ENCODE data around the gene SLC12A3. TPM values are rescaled to one million over a fixed set of nuclear protein-coding genes. Genes with fewer than 3 reads are reported as not detected.
A peak's percentile ranks its signal among the peaks of the same experiment; 100 is the strongest.

Gene SLC12A3
- total RNA-seq, 1 experiment from 2014 or later, result not detected

GRCh38 chr16:56935201-56935600, 70.2 kb downstream of the SLC12A3 start:
- Histone ChIP-seq H3K9me3 (no peaks in the 10 kb centered on the region), H3K4me3 (peak overlapping the region; percentile 13; the same call in 1 of the 2 replicates), H3K36me3 (peaks cover 80% of the 10 kb centered on the region), H3K27me3 (no peaks in the 10 kb centered on the region)
- no peak for DNase-seq

GRCh38 chr16:56936491-56936890, 71.5 kb downstream of the SLC12A3 start:
- no peak overlapping the region for H3K4me3 ChIP-seq
- no peaks in the 10 kb centered on the region for H3K9me3 ChIP-seq
- peaks cover 93% of the 10 kb centered on the region for H3K36me3 ChIP-seq
- no peak for DNase-seq
- no peaks in the 10 kb centered on the region for H3K27me3 ChIP-seq

GRCh38 chr16:56936950-56937349, 71.9 kb downstream of the SLC12A3 start:
- no peaks in the 10 kb centered on the region for H3K27me3 ChIP-seq
- H3K9me3 ChIP-seq, result no peaks in the 10 kb centered on the region
- H3K4me3 ChIP-seq, result no peak overlapping the region
- no peak for DNase-seq
- H3K36me3 ChIP-seq, result peaks cover 97% of the 10 kb centered on the region

GRCh38 chr16:56938664-56939513, 73.9 kb downstream of the SLC12A3 start:
- H3K36me3 ChIP-seq, result peaks cover 98% of the 10 kb centered on the region
- H3K27me3 ChIP-seq, result no peaks in the 10 kb centered on the region
- no peak for DNase-seq
- no peaks in the 10 kb centered on the region for H3K9me3 ChIP-seq
- H3K4me3 ChIP-seq, result no peak overlapping the region

- H3K9me3 ChIP-seq, result no peaks in the 10 kb centered on the region
- peaks cover 100% of the 10 kb centered on the region for H3K36me3 ChIP-seq
- no peak overlapping the region for H3K4me3 ChIP-seq
- DNase-seq, result no peak
- H3K27me3 ChIP-seq, result no peaks in the 10 kb centered on the region
These were observed 74.8 kb downstream of the SLC12A3 start for GRCh38 chr16:56939801-56940200.

GRCh38 chr16:56941092-56941491, 76.1 kb downstream of the SLC12A3 start:
- DNase-seq, result no peak
- no peaks in the 10 kb centered on the region for H3K27me3 ChIP-seq
- no peak overlapping the region for H3K4me3 ChIP-seq
- H3K9me3 ChIP-seq, result no peaks in the 10 kb centered on the region
- H3K36me3 ChIP-seq, result peaks cover 98% of the 10 kb centered on the region

- Histone ChIP-seq H3K4me3 (no peak overlapping the region), H3K27me3 (no peaks in the 10 kb centered on the region), H3K9me3 (no peaks in the 10 kb centered on the region), H3K36me3 (peaks cover 96% of the 10 kb centered on the region)
- no peak for DNase-seq
These were observed 76.9 kb downstream of the SLC12A3 start for GRCh38 chr16:56941856-56942331.

GRCh38 chr16:56943761-56944375, 78.9 kb downstream of the SLC12A3 start:
- H3K36me3 ChIP-seq, result peaks cover 76% of the 10 kb centered on the region
- no peak overlapping the region for H3K4me3 ChIP-seq
- H3K9me3 ChIP-seq, result no peaks in the 10 kb centered on the region
- no peaks in the 10 kb centered on the region for H3K27me3 ChIP-seq
- no peak for DNase-seq

GRCh38 chr16:56944954-56945839, 80.2 kb downstream of the SLC12A3 start:
- Histone ChIP-seq H3K36me3 (peaks cover 63% of the 10 kb centered on the region), H3K4me3 (no peak overlapping the region)
- peak; percentile 35 for DNase-seq

GRCh38 chr16:56945847-56946527, 81.0 kb downstream of the SLC12A3 start:
- H3K9me3 ChIP-seq, result no peaks in the 10 kb centered on the region
- no peak for DNase-seq
- no peaks in the 10 kb centered on the region for H3K27me3 ChIP-seq
- H3K4me3 ChIP-seq, result no peak overlapping the region
- peaks cover 55% of the 10 kb centered on the region for H3K36me3 ChIP-seq

More at GRCh38 chr16:56944954-56945839, 80.2 kb downstream of the SLC12A3 start:
- Histone ChIP-seq H3K27me3 (no peaks in the 10 kb centered on the region), H3K9me3 (no peaks in the 10 kb centered on the region)

GRCh38 chr16:56946767-56947603, 82.0 kb downstream of the SLC12A3 start:
- H3K36me3 ChIP-seq, result peaks cover 45% of the 10 kb centered on the region
- no peak for DNase-seq
- no peaks in the 10 kb centered on the region for H3K27me3 ChIP-seq
- no peaks in the 10 kb centered on the region for H3K9me3 ChIP-seq
- no peak overlapping the region for H3K4me3 ChIP-seq

GRCh38 chr16:56947604-56947995, 82.6 kb downstream of the SLC12A3 start:
- Histone ChIP-seq H3K9me3 (no peaks in the 10 kb centered on the region), H3K36me3 (peaks cover 39% of the 10 kb centered on the region), H3K27me3 (no peaks in the 10 kb centered on the region), H3K4me3 (no peak overlapping the region)
- no peak for DNase-seq

- Histone ChIP-seq H3K36me3 (peaks cover 33% of the 10 kb centered on the region), H3K9me3 (no peaks in the 10 kb centered on the region), H3K27me3 (no peaks in the 10 kb centered on the region), H3K4me3 (no peak overlapping the region)
- DNase-seq, result no peak
These were observed 83.2 kb downstream of the SLC12A3 start for GRCh38 chr16:56948234-56948633.

- H3K9me3 ChIP-seq, result no peaks in the 10 kb centered on the region
- no peak for DNase-seq
- H3K27me3 ChIP-seq, result no peaks in the 10 kb centered on the region
- no peak overlapping the region for H3K4me3 ChIP-seq
- H3K36me3 ChIP-seq, result peaks cover 14% of the 10 kb centered on the region
These were observed 85.0 kb downstream of the SLC12A3 start for GRCh38 chr16:56950051-56950450.

- Histone ChIP-seq H3K9me3 (no peaks in the 10 kb centered on the region), H3K4me3 (no peak overlapping the region), H3K27me3 (no peaks in the 10 kb centered on the region), H3K36me3 (peaks cover 10% of the 10 kb centered on the region)
- DNase-seq, result no peak
These were observed 85.4 kb downstream of the SLC12A3 start for GRCh38 chr16:56950455-56950854.
